Measurements from ENCODE around the gene FAM162B.

The FAM162B gene

GRCh38 chr6:116764961-116765841, at the start of gene FAM162B:
TSS of gene FAM162B (minus strand) at chr6:116765719. CDS start at chr6:116765576, 143 bp downstream.
- DNase-seq (ENCODE audit: extremely low read depth, low read depth) = no peak
- TF ChIP-seq CTCF (IDR thresholded peaks at IDR 0.05; ENCODE audit: low read depth, low read length) = no peak

GRCh38 chr6:116812051-116812650, 46.6 kb upstream of the FAM162B start:
- no peak for DNase-seq (ENCODE audit: extremely low read depth, low read depth)
- no peak for TF ChIP-seq CTCF (IDR thresholded peaks at IDR 0.05; ENCODE audit: low read depth, low read length)

GRCh38 chr6:116801971-116802370, 36.5 kb upstream of the FAM162B start:
- no peak for TF ChIP-seq CTCF (IDR thresholded peaks at IDR 0.05; ENCODE audit: low read depth, low read length)
- no peak for DNase-seq (ENCODE audit: extremely low read depth, low read depth)

GRCh38 chr6:116799945-116800344, 34.4 kb upstream of the FAM162B start:
- no peak for DNase-seq (ENCODE audit: extremely low read depth, low read depth)
- TF ChIP-seq CTCF (IDR thresholded peaks at IDR 0.05; ENCODE audit: low read depth, low read length) = no peak

GRCh38 chr6:116797585-116797984, 32.1 kb upstream of the FAM162B start:
- no peak for DNase-seq (ENCODE audit: extremely low read depth, low read depth)
- no peak for TF ChIP-seq CTCF (IDR thresholded peaks at IDR 0.05; ENCODE audit: low read depth, low read length)

GRCh38 chr6:116793224-116793623, 27.7 kb upstream of the FAM162B start:
- no peak for DNase-seq (ENCODE audit: extremely low read depth, low read depth)
- no peak for TF ChIP-seq CTCF (IDR thresholded peaks at IDR 0.05; ENCODE audit: low read depth, low read length)

- TF ChIP-seq CTCF (IDR thresholded peaks at IDR 0.05; ENCODE audit: low read depth, low read length) = no peak
- DNase-seq (ENCODE audit: extremely low read depth, low read depth) = no peak
These were observed 18.3 kb upstream of the FAM162B start for GRCh38 chr6:116783852-116784251.

Measured in AG09319 (cell line).